A549 (cell line): ENCODE results near the gene ZNF213. TPM values are rescaled to one million over a fixed set of nuclear protein-coding genes. Genes with fewer than 3 reads are reported as not detected.

Source experiments
- CBX8 ChIP-seq: fragments of 200-600 bp; sonication (generic); IDR thresholded peaks from 2 replicates; pipeline ENCODE4 v1.6.1; 2016
- EHF ChIP-seq: fragments of 250-450 bp; sonication (Bioruptor Pico); IDR thresholded peaks from 2 replicates; pipeline ENCODE4 v1.5.0; 2020; ENCODE audit warnings: mild to moderate bottlenecking
- EHMT2 ChIP-seq: fragments of 200-600 bp; sonication (generic); IDR thresholded peaks from 2 replicates; pipeline ENCODE4 v1.6.1; 2016; ENCODE audit warnings: antibody characterized with exemption, low read depth, mild to moderate bottlenecking, moderate library complexity
- ESRRA ChIP-seq: fragments of 150-350 bp; IDR thresholded peaks from 2 replicates; pipeline ENCODE4 v1.6.1; 2014; ENCODE audit warnings: mild to moderate bottlenecking, low read length, borderline replicate concordance
- FOSB ChIP-seq: fragments of 250-450 bp; sonication (Bioruptor Pico); IDR thresholded peaks from 2 replicates; pipeline ENCODE4 v1.5.0; 2020; ENCODE audit warnings: mild to moderate bottlenecking, moderate library complexity
- FOSL2 ChIP-seq, 2 experiments: fragments of 450-650 bp in 1 of 2; fragments of >200 bp in 1 of 2; sonication (Bioruptor Twin) in 1 of 2; formaldehyde crosslinking; IDR thresholded peaks; 2 replicates each; pipeline versions ENCODE4 v1.5.0 to v1.6.1; 2016 to 2020; ENCODE audit warnings: mild to moderate bottlenecking in 1 of 2, moderate library complexity in 1 of 2
- GATA3 ChIP-seq: IDR thresholded peaks from 2 replicates; pipeline ENCODE4 v1.6.1; 2012; ENCODE audit warnings: borderline replicate concordance
- HEYL ChIP-seq: fragments of 250-450 bp; sonication (Bioruptor Pico); IDR thresholded peaks from 2 replicates; pipeline ENCODE4 v1.8.0; 2021; ENCODE audit warnings: mild to moderate bottlenecking, moderate library complexity
- HOXA7 ChIP-seq: fragments of 250-450 bp; sonication (Bioruptor Pico); IDR thresholded peaks from 2 replicates; pipeline ENCODE4 v1.5.0; 2020; ENCODE audit warnings: mild to moderate bottlenecking, moderate library complexity
- HOXB5 ChIP-seq: fragments of 250-450 bp; sonication (Bioruptor Pico); IDR thresholded peaks from 2 replicates; pipeline ENCODE4 v1.5.0; 2020; ENCODE audit warnings: mild to moderate bottlenecking, moderate library complexity
- JUN ChIP-seq, 2 experiments: fragments of >200 bp; sonication (Bioruptor Twin); formaldehyde crosslinking; IDR thresholded peaks; 2 replicates in 1 of 2; 3 replicates in 1 of 2; pipeline ENCODE4 v1.6.1; 2016 to 2017
- JUNB ChIP-seq: fragments of >200 bp; sonication (Bioruptor Twin); formaldehyde crosslinking; IDR thresholded peaks from 2 replicates; pipeline ENCODE4 v1.6.1; 2016
- KDM5A ChIP-seq: fragments of 200-600 bp; sonication (generic); IDR thresholded peaks from 2 replicates; pipeline ENCODE4 v1.6.1; 2016; ENCODE audit warnings: antibody characterized with exemption, mild to moderate bottlenecking
- MYC ChIP-seq: IDR thresholded peaks from 2 replicates; pipeline ENCODE4 v1.6.1; 2012; ENCODE audit warnings: mild to moderate bottlenecking, inconsistent platforms, low read length, improper control_type of control experiment, borderline replicate concordance
- PHF8 ChIP-seq: fragments of 200-600 bp; sonication (generic); IDR thresholded peaks from 2 replicates; pipeline ENCODE4 v1.6.1; 2016; ENCODE audit warnings: low read depth, mild to moderate bottlenecking, antibody characterized with exemption, moderate library complexity, borderline replicate concordance
- POLR2A ChIP-seq: IDR thresholded peaks from 2 replicates; pipeline ENCODE4 v1.6.1; 2012; ENCODE audit warnings: mild to moderate bottlenecking, low read length
- RARB ChIP-seq: fragments of 250-450 bp; sonication (Bioruptor Pico); IDR thresholded peaks from 2 replicates; pipeline ENCODE4 v1.8.0; 2021; ENCODE audit warnings: mild to moderate bottlenecking, moderate library complexity
- SMC3 ChIP-seq: fragments of >200 bp; sonication (Bioruptor Twin); formaldehyde crosslinking; IDR thresholded peaks from 3 replicates; pipeline ENCODE4 v1.6.1; 2018; ENCODE audit warnings: inconsistent platforms
- SREBF2 ChIP-seq: fragments of 450-650 bp; IDR thresholded peaks from 2 replicates; pipeline ENCODE4 v1.6.1; 2014; ENCODE audit warnings: mild to moderate bottlenecking, moderate library complexity
- TP53 ChIP-seq: fragments of 250-450 bp; sonication (Bioruptor Pico); IDR thresholded peaks from 2 replicates; pipeline ENCODE4 v1.5.0; 2021; ENCODE audit warnings: mild to moderate bottlenecking, moderate library complexity
- ZNF302 ChIP-seq: fragments of 250-450 bp; sonication (Bioruptor Pico); IDR thresholded peaks from 2 replicates; pipeline ENCODE4 v1.9.0; 2021; ENCODE audit warnings: inconsistent platforms, mild to moderate bottlenecking, moderate library complexity
- polyA plus RNA-seq, 4 experiments: library from polyadenylated mRNA; depleted of rRNA in 3 of 4; stranded (reverse); fragments of >200 nt; fragmentation: RNase III in 1 of 4; extraction: RNeasy Plus Mini Kit Qiagen cat#74134 plus additional on column Dnase treatment in 1 of 4; gene quantifications; 2 replicates in 3 of 4; 3 replicates in 1 of 4; pipeline ENCODE4 v1.2.3, GENCODE V29; 2011 to 2017
- TF ChIP-seq, protein P1 (sequence below): fragments of >200 bp; sonication (Bioruptor Twin); formaldehyde crosslinking; IDR thresholded peaks from 2 replicates; pipeline ENCODE4 v1.6.1; 2016
- TF ChIP-seq, protein P2 (sequence below): IDR thresholded peaks from 2 replicates; pipeline ENCODE4 v1.6.1; 2012; ENCODE audit warnings: low read depth, borderline replicate concordance
- TF ChIP-seq, protein P3 (sequence below): fragments of >200 bp; sonication (Bioruptor Twin); formaldehyde crosslinking; IDR thresholded peaks from 3 replicates; pipeline ENCODE4 v1.6.1; 2016
- TF ChIP-seq, protein P4 (sequence below): fragments of 200-600 bp; sonication (generic); IDR thresholded peaks from 2 replicates; pipeline ENCODE4 v1.6.1; 2016; ENCODE audit warnings: antibody characterized with exemption, mild to moderate bottlenecking, moderate library complexity

Gene ZNF213
- polyA plus RNA-seq, 2 of the 4 experiments (the other 2 are of a cell fraction), result 0.72 to 6.1 TPM

DNA sequence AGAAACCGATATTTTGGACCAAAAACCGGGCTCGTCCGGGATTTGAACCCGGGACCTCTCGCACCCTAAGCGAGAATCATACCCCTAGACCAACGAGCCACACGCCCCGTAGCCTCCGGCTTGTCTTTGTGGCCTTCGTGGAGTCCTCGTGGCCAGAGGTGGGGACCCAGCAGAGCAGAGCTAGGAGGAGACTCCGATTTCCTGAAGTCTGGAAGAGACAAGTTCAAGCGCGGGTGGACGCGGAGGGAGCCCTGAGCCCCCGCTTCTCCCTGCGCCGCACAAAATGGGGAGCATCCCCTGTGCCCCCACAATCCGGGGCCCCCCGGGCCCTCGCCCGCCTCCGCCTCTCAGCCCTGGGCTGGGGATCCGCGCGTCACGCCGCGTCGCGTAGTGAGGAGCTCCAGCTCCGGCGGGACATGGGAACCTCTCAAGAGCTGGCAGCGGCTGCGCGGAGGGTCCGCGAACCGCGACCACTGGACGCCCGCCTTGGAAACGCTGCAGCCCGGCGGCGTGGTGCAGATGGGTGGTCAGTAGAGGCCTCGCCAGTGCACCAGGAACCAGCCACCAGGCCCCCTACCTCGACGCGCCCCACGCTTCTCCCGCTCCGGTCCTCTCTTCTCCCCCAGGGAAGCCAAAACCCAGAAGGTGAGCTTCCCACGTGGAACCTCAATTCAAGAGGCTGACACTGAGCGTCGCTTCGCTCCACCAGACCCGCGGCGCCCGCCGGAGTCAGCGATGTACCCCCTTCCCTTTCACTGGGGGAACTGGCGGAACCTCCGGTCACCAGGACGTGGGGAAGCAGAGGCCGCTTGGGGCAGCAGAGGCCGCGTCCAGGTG is 48.0 kb downstream of the ZNF213 start (continued):
- TF ChIP-seq TP53 (CRISPR knock-in tag) (no peak), ZNF302 (CRISPR knock-in tag) (no peak), FOSL2 (IDR thresholded peaks at IDR 0.05) (no peak), FOSL2 (CRISPR knock-in tag; IDR thresholded peaks at IDR 0.05) (0 out of 2 replicates have a peak, but pooled peaks have one; percentile 12), HEYL (CRISPR knock-in tag) (no peak), HOXA7 (CRISPR knock-in tag) (no peak), MYC (no peak), JUNB (no peak), FOSB (CRISPR knock-in tag) (no peak), GATA3 (no peak), POLR2A (no peak), CBX8 (no peak), EHMT2 (no peak), KDM5A (no peak), SMC3 (no peak), RARB (CRISPR knock-in tag) (no peak), HOXB5 (CRISPR knock-in tag) (no peak), ESRRA (no peak), EHF (CRISPR knock-in tag) (no peak), PHF8 (peak; percentile 10; the same call in 1 of the 2 replicates), JUN (IDR thresholded peaks at IDR 0.05) (peak in 1 of 2 experiments; percentile 54; a peak in 2 of 5 replicates), SREBF2 (peak; percentile 87)
- TF ChIP-seq, protein P1, sequence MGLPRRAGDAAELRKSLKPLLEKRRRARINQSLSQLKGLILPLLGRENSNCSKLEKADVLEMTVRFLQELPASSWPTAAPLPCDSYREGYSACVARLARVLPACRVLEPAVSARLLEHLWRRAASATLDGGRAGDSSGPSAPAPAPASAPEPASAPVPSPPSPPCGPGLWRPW, result no peak
- TF ChIP-seq, protein P2, sequence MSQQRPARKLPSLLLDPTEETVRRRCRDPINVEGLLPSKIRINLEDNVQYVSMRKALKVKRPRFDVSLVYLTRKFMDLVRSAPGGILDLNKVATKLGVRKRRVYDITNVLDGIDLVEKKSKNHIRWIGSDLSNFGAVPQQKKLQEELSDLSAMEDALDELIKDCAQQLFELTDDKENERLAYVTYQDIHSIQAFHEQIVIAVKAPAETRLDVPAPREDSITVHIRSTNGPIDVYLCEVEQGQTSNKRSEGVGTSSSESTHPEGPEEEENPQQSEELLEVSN, result peak; percentile 69; the same call in 1 of the 2 replicates
- TF ChIP-seq, protein P3, sequence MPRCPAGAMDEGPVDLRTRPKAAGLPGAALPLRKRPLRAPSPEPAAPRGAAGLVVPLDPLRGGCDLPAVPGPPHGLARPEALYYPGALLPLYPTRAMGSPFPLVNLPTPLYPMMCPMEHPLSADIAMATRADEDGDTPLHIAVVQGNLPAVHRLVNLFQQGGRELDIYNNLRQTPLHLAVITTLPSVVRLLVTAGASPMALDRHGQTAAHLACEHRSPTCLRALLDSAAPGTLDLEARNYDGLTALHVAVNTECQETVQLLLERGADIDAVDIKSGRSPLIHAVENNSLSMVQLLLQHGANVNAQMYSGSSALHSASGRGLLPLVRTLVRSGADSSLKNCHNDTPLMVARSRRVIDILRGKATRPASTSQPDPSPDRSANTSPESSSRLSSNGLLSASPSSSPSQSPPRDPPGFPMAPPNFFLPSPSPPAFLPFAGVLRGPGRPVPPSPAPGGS, result no peak
- TF ChIP-seq, protein P4, sequence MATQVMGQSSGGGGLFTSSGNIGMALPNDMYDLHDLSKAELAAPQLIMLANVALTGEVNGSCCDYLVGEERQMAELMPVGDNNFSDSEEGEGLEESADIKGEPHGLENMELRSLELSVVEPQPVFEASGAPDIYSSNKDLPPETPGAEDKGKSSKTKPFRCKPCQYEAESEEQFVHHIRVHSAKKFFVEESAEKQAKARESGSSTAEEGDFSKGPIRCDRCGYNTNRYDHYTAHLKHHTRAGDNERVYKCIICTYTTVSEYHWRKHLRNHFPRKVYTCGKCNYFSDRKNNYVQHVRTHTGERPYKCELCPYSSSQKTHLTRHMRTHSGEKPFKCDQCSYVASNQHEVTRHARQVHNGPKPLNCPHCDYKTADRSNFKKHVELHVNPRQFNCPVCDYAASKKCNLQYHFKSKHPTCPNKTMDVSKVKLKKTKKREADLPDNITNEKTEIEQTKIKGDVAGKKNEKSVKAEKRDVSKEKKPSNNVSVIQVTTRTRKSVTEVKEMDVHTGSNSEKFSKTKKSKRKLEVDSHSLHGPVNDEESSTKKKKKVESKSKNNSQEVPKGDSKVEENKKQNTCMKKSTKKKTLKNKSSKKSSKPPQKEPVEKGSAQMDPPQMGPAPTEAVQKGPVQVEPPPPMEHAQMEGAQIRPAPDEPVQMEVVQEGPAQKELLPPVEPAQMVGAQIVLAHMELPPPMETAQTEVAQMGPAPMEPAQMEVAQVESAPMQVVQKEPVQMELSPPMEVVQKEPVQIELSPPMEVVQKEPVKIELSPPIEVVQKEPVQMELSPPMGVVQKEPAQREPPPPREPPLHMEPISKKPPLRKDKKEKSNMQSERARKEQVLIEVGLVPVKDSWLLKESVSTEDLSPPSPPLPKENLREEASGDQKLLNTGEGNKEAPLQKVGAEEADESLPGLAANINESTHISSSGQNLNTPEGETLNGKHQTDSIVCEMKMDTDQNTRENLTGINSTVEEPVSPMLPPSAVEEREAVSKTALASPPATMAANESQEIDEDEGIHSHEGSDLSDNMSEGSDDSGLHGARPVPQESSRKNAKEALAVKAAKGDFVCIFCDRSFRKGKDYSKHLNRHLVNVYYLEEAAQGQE, result no peak
- TF ChIP-seq, all 56 proteins: peak for 9
